Neural cell (in vitro differentiated cells): Measurements from ENCODE around the gene GPR142. TPM values are rescaled to one million over a fixed set of nuclear protein-coding genes. Genes with fewer than 3 reads are reported as not detected.

Source experiments
- H2AFZ ChIP-seq: fragments of 200-600, 300-800 bp; sonication (generic), shearing (Covaris generic); 2 replicates; pipeline ENCODE4 v1.6.0; 2014; ENCODE audit warnings: low read depth, mild to moderate bottlenecking, antibody characterized with exemption, low read length, moderate library complexity
- H3F3A ChIP-seq: fragments of 200-600 bp; shearing (Covaris generic); 2 replicates; pipeline ENCODE4 v1.6.1; 2016; ENCODE audit warnings: mild to moderate bottlenecking, moderate library complexity, mixed read lengths, antibody characterized with exemption, low read length; ENCODE audit not compliant: insufficient read depth, poor library complexity, severe bottlenecking
- H3K27ac ChIP-seq: fragments of 200-600, 300-800 bp; sonication (generic), shearing (Covaris generic); 2 replicates; pipeline ENCODE4 v1.5.1; 2014; ENCODE audit warnings: mild to moderate bottlenecking, low read length, moderate library complexity
- H3K27me3 ChIP-seq: fragments of 300-800, 200-600 bp; sonication (generic), shearing (Covaris generic); 2 replicates; pipeline ENCODE4 v1.6.0; 2014; ENCODE audit warnings: mild to moderate bottlenecking, low read depth, low read length, moderate library complexity; ENCODE audit not compliant: insufficient read depth
- H3K36me3 ChIP-seq: fragments of 300-800, 200-600 bp; sonication (generic), shearing (Covaris generic); 2 replicates; pipeline ENCODE4 v1.5.1; 2014; ENCODE audit warnings: mild to moderate bottlenecking, antibody characterized with exemption, low read length, moderate library complexity; ENCODE audit not compliant: insufficient read depth
- H3K4me2 ChIP-seq: fragments of 300-800, 200-600 bp; sonication (generic), shearing (Covaris generic); 2 replicates; pipeline ENCODE4 v1.6.0; 2014; ENCODE audit warnings: mild to moderate bottlenecking, low read length
- H3K4me3 ChIP-seq: fragments of 300-800, 200-600 bp; sonication (generic), shearing (Covaris generic); 2 replicates; pipeline ENCODE4 v1.5.1; 2014; ENCODE audit warnings: mild to moderate bottlenecking, low read length, moderate library complexity
- H3K79me2 ChIP-seq: fragments of 200-600 bp; shearing (Covaris generic); replicated peaks from 2 replicates; pipeline ENCODE4 v1.6.0; 2014; ENCODE audit warnings: mild to moderate bottlenecking, low read length, moderate library complexity; ENCODE audit not compliant: insufficient read depth
- H3K9ac ChIP-seq: fragments of 300-800, 200-600 bp; sonication (generic), shearing (Covaris generic); 2 replicates; pipeline ENCODE4 v1.6.1; 2016; ENCODE audit warnings: mild to moderate bottlenecking, low read length, mixed read lengths
- H3K9me2 ChIP-seq: fragments of 200-600 bp; shearing (Covaris generic); 2 replicates; pipeline ENCODE4 v1.6.1; 2016; ENCODE audit warnings: mild to moderate bottlenecking, low read length, mixed read lengths; ENCODE audit not compliant: insufficient read depth
- H3K9me3 ChIP-seq: fragments of 200-600, 300-800 bp; sonication (generic), shearing (Covaris generic); 2 replicates; pipeline ENCODE4 v1.6.1; 2016; ENCODE audit warnings: mild to moderate bottlenecking, mixed run types, low read length, moderate library complexity, mixed read lengths
- H4K20me1 ChIP-seq: fragments of 200-600 bp; shearing (Covaris generic); 2 replicates; pipeline ENCODE4 v1.6.1; 2016; ENCODE audit warnings: mild to moderate bottlenecking, mixed run types; ENCODE audit not compliant: insufficient read depth
- CTCF ChIP-seq: fragments of 450-650 bp; IDR thresholded peaks from 2 replicates; pipeline ENCODE4 v1.5.1; 2014; ENCODE audit warnings: antibody characterized with exemption, mild to moderate bottlenecking, moderate library complexity; ENCODE audit not compliant: poor library complexity, severe bottlenecking
- EP300 ChIP-seq: fragments of 450-650 bp; conservative IDR thresholded peaks from 2 replicates; pipeline ENCODE4 v1.6.1; 2014; ENCODE audit warnings: antibody characterized with exemption, mild to moderate bottlenecking, moderate library complexity; ENCODE audit not compliant: poor library complexity, severe bottlenecking
- EZH2 ChIP-seq: fragments of 200-600, 300-800 bp; shearing (Covaris generic), sonication (generic); IDR thresholded peaks from 2 replicates; pipeline ENCODE4 v1.6.1; 2014; ENCODE audit warnings: antibody characterized with exemption, low read length, borderline replicate concordance, mild to moderate bottlenecking; ENCODE audit not compliant: insufficient read depth, poor library complexity, severe bottlenecking
- MXI1 ChIP-seq: fragments of 450-650 bp; conservative IDR thresholded peaks from 2 replicates; pipeline ENCODE4 v1.6.1; 2014; ENCODE audit warnings: antibody characterized with exemption, mild to moderate bottlenecking; ENCODE audit not compliant: poor library complexity, severe bottlenecking
- POLR2AphosphoS5 ChIP-seq: IDR thresholded peaks from 2 replicates; pipeline ENCODE4 v1.6.1; 2012
- RAD21 ChIP-seq: fragments of 450-650 bp; conservative IDR thresholded peaks from 2 replicates; pipeline ENCODE4 v1.6.1; 2014; ENCODE audit warnings: antibody characterized with exemption, mild to moderate bottlenecking, moderate library complexity
- REST ChIP-seq: IDR thresholded peaks from 2 replicates; pipeline ENCODE4 v1.6.1; 2012; ENCODE audit warnings: borderline replicate concordance
- SMC3 ChIP-seq: fragments of 450-650 bp; conservative IDR thresholded peaks from 2 replicates; pipeline ENCODE4 v1.6.1; 2014; ENCODE audit warnings: antibody characterized with exemption, mild to moderate bottlenecking, moderate library complexity; ENCODE audit not compliant: poor library complexity
- TAF1 ChIP-seq: IDR thresholded peaks from 2 replicates; pipeline ENCODE4 v1.6.1; 2012; ENCODE audit warnings: low read depth
- polyA plus RNA-seq: library from polyadenylated mRNA; depleted of rRNA; stranded (reverse); fragments of >200 nt; gene quantifications from 2 replicates; pipeline ENCODE4 v1.2.3, GENCODE V29; 2014

Gene GPR142
- polyA plus RNA-seq, 1 donor from 2014 or later = not detected

GRCh38 chr17:74353446-74354060, 13.8 kb upstream of the GPR142 start:
- no peak overlapping the region for H3K4me2 ChIP-seq
- peaks cover 27% of the 10 kb centered on the region for H3K27me3 ChIP-seq
- H3K9me3 ChIP-seq = no peaks in the 10 kb centered on the region
- no peaks in the 10 kb centered on the region for H3K79me2 ChIP-seq
- no peak for TF ChIP-seq TAF1
- no peak overlapping the region for H2AFZ ChIP-seq
- H3K9me2 ChIP-seq = no peaks in the 10 kb centered on the region
- H3F3A ChIP-seq = no peaks in the 10 kb centered on the region
- H3K27ac ChIP-seq = no peak overlapping the region
- H4K20me1 ChIP-seq = no peaks in the 10 kb centered on the region
- no peaks in the 10 kb centered on the region for H3K36me3 ChIP-seq
- no peak overlapping the region for H3K9ac ChIP-seq
- H3K4me3 ChIP-seq = no peak overlapping the region

- peaks cover 27% of the 10 kb centered on the region for H3K27me3 ChIP-seq
- no peak overlapping the region for H3K4me2 ChIP-seq
- H3K9me2 ChIP-seq = no peaks in the 10 kb centered on the region
- TF ChIP-seq EP300 (no peak), EZH2 (no peak), REST (no peak), MXI1 (no peak), POLR2AphosphoS5 (no peak), CTCF (peak; percentile 46)
- no peaks in the 10 kb centered on the region for H3K36me3 ChIP-seq
- H4K20me1 ChIP-seq = no peaks in the 10 kb centered on the region
- no peaks in the 10 kb centered on the region for H3K79me2 ChIP-seq
- H3K9ac ChIP-seq = no peak overlapping the region
- H3K27ac ChIP-seq = no peak overlapping the region
- no peak overlapping the region for H3K4me3 ChIP-seq
- H3K9me3 ChIP-seq = no peaks in the 10 kb centered on the region
- no peak overlapping the region for H2AFZ ChIP-seq
- H3F3A ChIP-seq = no peaks in the 10 kb centered on the region
These were observed 13.2 kb upstream of the GPR142 start for GRCh38 chr17:74354123-74354522.

- Histone ChIP-seq H2AFZ (no peak overlapping the region), H3K4me2 (no peak overlapping the region), H3K9me2 (no peaks in the 10 kb centered on the region), H3K4me3 (no peak overlapping the region), H3K27ac (no peak overlapping the region), H3K9ac (no peak overlapping the region), H3F3A (no peaks in the 10 kb centered on the region), H3K27me3 (peaks cover 27% of the 10 kb centered on the region), H3K36me3 (no peaks in the 10 kb centered on the region), H3K9me3 (no peaks in the 10 kb centered on the region), H4K20me1 (no peaks in the 10 kb centered on the region), H3K79me2 (no peaks in the 10 kb centered on the region)
- TF ChIP-seq EP300 (no peak), MXI1 (no peak), TAF1 (no peak), RAD21 (no peak), EZH2 (no peak), REST (no peak), POLR2AphosphoS5 (no peak), CTCF (no peak), SMC3 (no peak)
These were observed 12.7 kb upstream of the GPR142 start for GRCh38 chr17:74354561-74354960.
